GM18907 (cell line): Measurements from ENCODE around the gene LIPA.
"Not testable (repeated sequence)": the region's sequence is repeated elsewhere in the genome, so short reads cannot be mapped to it uniquely, and the experiment has no call there.

Experiments used
- ATAC-seq: cut with Tn5 transposase; IDR thresholded peaks from one replicate; pipeline ENCODE4 v1.9.1; 2021; ENCODE audit warnings: mild to moderate bottlenecking, moderate library complexity; ENCODE audit not compliant: unreplicated experiment

LIPA gene

DNA sequence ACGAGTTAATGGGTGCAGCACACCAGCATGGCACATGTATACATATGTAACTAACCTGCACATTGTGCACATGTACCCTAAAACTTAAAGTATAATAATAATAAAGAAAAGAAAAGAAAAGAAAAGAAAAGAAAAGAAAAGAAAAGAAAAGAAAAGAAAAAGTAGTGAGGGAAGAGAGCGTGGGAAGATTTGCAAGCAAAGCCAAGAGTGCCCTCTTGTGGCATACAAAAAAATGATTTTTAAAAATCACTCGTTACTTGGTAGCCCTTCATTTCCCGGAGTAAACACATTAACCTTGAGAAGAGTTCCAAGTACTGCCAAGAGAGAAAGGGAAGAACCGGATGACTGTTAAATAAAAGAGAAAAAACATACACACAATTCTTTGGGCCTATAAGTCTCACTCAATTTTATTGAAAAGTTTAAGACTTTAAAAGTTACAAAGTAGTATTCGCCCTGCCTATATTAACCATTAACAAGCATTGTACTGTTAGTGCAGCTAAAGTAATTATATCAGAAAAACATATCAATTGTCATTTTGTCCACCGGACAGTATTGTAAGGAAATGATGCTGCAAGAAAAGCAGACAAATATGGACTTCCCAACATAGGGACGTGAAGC, 38.3 kb downstream of the LIPA start:
- no peak for ATAC-seq

DNA sequence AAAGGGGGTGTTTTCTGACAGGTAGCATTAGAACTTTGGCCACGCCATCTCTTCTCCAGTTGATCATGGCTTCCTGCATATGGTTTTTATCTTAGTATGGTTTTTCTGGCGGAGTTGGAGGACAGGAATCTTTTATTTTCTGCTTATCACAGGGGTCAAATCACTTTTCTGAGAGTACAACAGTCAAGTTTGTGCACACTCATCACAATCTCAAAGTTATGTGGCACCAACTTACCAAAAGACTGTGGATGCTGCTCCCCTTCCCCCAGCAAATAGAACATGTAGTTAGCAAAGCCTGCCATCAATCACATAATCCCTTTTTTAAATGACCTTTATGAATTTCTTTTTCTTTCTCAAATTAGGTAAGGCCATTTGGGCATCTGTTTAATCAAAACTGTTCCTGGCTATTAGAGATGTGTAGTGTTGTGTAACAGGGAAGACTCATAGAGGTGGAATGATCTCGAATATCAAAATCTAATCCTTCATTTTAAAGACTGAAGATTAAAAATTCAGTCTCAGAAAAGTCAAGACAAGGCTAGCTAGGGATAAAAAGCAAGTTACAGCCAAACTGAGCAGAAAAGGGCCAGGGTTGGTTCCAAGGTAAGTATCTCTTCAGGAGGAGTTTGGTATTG, 40.7 kb downstream of the LIPA start:
- ATAC-seq = no peak

DNA sequence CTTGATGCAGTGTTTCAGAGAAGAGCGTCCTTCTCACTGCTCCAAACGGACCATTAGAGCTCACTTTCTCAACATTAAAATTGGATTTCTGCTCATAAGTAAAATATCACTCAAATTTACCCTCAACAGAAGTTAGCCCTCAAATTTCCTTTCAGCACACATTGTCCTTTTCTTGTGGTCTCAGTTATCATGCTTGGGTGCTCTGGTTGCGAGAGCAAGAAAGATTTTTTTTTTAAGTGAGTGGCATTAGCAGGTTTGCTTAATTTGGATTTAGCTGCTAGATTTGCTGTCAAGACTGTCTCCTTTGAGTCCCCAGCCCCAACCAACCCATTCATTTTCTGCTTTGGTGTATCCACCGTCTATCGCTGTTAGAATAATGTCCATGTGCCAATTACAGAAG, 41.9 kb downstream of the LIPA start:
- ATAC-seq = no peak

DNA sequence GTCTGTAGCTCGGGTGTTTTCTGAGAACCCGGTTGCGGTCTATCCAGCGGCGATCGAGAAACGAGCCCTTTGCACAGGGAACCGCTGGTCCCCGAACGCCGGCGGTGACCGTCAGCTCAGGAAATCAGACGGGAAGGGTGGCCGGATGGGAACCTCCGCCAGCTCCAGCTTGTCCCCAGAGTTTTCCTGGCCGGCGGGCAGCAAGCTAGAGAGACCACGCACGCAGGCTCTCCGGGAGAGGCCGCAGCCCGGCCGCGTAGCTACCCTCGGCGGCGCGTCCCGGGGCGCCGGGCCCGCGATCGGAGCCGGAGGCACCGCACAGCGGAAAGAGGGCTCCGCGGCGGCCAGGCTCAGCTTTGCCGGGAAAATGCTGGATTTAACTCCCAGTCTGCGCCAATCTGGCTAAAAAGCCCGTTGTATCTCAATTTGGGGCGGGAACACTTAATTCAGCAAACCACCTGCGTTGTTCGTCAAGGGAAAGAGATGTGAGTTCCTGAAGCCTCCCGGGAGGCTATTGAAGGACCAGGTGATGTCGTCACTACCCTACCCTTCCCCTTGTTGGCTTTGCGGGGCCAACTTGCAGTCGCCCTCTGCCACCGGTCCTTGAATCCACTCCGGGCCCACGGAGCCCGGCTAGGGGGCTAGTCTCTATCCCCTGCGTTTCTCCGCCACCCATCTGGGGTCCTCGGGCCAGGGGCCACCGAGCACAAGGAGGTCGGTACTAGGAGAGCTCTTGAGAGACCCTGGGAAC, 43.6 kb downstream of the LIPA start:
- no peak for ATAC-seq

DNA sequence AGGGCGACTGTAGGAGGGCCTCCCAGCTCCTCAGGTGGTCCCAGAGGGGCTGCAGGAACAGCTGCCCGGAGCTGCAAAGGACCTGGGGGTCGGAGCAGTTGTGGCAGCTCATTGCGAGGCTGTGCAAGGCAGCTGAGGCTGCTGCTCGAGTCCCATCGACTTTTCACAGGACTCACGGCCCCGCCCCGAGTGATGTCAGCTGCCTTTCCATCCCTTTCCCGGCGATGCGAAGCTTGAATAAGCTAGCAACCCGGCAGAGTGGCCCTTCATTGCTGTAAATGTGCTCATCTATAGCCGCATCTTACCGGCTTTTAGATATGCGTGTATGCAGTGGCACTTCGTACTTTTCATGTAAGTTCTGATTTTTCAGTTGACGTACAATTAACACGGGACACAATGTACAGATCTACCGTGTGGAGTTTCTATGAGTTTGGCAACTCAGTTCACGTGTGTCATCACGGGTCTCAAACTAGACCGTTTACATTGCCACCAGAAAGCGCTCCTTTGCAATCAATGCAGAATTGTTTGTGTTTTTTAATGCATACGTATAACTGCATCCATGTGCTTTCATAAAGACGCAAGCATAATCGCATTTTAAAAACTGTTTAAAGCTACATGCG, 44.3 kb downstream of the LIPA start, which contains the start of gene CH25H:
Gene CH25H, minus strand, starts transcription at position 137 of the 620 bp plus-strand sequence. Its CDS starts 25 bp downstream, at position 112.
- no peak for ATAC-seq

DNA sequence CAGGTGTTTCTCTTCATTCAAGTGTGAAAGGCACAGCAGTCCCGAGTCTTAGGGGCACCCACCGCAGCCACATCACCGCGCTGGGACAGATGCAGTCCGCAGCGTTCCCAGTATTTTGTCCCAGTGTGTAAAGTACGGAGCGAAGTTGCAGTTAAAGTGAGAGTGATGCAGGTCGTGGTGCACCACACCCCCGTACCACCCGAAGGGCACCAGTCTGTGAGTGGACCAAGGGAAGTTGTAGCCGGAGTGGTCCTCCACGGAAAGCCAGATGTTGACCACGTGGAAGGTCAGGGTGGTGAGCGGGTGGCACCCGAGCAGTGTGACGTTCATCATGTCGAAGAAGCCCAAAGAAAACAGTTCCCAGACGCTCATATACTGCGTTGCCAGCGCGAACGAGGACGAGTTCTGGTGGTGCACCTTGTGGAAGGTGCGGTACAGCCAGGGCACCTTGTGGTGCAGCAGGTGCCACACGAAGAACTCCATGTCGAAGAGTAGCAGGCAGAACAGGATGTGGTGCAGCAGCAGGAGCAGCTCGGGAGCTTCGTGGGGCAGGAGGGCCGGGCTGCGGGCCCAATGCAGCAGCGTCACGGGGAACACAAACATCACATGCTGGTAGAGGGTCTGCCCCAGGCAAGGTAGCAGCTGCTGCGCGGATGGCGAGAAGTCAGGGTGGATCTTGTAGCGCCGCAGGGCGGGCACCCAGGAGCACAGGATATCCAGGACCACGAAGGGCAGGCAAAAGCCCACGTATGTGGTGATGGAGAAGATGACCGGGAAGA, 45.0 kb downstream of the LIPA start:
- ATAC-seq = no peak

DNA sequence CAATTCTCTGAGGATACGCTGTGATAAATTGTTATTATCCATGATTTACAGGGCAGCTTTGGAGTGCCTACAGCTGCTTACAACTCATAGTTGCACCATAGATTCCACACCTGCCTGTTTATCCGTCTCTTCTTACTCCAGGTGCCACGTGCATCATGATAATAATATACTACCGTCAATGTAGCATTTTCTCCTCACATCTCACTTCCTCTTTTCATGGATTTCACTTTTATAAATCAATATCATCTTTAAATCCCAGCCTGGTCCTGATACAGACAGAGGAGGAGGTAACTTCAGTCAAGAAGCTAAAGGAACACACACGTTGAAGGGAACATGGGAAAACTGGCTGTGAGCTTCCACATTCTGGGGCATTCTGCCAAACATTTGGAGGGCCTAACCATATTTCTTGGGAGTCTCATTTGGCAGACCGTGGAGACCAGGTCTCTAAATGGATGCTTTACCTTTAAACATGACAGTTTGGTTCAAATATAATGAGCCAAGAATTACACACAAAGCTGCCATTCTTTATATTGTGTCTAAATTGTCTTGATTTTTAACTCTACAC, 46.9 kb downstream of the LIPA start:
- no peak for ATAC-seq

DNA sequence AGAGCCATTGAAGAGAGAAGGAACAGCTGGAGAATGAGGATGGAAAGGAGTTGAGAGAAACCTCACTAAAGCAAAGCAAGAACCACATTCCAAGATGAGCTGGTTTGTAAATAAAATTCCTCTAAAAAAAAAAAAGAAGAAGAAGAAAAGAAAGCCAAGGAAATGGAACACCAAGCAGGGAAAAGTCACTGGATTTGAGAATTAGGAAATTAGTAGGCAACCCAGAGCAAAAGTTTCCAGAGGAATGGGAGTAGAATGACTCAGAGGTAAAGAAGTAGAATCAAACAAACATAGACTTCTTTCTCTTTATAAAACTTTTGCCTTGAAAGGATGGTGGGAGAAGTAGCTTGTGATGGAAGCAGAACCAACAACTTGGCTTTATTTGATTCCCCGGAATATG, 48.3 kb downstream of the LIPA start:
- no peak for ATAC-seq

DNA sequence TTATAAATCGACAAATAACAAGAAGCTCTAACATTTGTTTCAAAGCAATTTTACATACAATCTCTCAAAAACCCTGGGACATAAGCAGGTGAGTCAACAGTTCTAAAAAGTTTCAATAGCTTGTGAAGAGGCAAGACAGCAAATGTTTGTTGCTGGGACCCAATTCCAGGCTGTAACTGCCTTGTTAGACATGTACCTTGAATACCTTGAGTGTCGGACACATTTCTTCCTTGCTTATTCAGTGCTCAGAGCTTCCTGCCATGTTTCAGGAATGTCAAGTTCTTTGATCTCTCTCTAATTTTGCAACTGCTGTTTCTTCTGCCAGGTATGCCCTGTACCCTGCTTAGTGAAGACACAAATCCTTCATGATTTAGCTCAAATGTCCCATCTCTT, 49.5 kb downstream of the LIPA start:
- ATAC-seq = no peak

DNA sequence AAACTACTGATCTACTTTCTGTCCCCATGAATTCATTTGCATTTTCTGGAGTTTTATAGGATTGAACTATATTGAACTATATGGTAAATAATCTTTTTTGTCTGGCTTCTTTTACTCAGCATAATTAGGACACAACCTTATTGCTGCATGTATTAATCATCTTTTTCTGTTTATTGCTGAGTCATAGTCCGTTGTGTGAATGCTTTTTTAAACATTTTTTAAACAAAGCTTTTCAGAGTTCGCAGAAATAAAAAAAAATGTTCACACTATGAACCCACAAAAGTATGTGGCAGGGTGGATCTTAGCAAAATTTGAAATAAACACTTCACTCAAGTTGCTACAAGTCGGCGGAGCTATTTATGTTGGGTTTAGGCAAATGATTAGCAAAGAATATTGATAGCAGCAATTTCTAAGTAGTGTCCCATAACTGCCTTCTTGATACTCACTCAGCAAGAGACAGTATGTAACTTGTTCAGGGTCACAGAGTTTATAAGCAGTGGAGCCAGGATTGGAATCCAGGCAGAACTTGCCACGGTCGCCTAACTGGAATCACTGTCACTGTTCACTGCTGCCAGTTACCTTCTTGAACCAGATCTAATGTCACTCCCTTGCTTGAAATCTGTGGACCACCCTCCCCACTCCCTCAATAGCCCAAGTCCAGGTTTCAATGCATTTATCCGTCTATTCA, 50.1 kb downstream of the LIPA start:
- ATAC-seq = no peak

DNA sequence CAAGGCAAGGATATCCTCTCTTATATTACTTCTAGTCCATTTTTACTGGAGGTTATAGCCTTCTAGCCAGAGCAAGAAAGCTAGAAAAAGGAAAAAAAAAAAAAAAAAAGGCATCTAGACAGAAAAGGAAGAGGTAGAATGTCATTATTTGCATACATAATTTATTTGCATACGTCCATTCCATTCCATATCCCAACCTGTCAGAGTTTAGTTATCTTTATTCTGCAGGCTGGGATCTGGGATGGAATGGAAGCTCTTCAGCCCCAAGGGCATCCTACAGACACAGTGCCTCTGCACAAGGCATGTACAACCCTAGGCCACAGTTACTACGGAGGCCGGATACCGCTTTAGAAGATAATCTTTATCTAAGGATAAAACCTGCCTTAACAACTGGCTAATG, 54.1 kb downstream of the LIPA start:
- no peak for ATAC-seq

DNA sequence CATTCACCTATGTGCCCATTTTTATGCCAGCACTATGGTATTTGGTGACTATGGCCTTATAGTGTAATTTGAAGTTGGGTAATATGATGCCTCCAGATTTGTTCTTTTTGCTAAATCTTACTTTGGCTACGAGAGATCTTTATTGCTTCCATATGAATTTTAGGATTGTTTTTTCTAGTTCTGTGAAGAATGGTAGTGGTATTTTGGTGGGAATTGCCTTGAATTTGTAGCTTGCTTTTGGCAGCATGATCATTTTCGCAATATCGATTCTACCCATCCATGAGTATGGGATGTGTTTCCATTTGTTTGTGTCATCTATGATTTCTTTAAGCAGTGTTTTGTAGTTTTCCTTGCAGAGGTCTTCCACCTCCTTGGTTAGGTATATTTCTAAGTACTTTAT, 60.3 kb downstream of the LIPA start:
- ATAC-seq = not testable (repeated sequence)

DNA sequence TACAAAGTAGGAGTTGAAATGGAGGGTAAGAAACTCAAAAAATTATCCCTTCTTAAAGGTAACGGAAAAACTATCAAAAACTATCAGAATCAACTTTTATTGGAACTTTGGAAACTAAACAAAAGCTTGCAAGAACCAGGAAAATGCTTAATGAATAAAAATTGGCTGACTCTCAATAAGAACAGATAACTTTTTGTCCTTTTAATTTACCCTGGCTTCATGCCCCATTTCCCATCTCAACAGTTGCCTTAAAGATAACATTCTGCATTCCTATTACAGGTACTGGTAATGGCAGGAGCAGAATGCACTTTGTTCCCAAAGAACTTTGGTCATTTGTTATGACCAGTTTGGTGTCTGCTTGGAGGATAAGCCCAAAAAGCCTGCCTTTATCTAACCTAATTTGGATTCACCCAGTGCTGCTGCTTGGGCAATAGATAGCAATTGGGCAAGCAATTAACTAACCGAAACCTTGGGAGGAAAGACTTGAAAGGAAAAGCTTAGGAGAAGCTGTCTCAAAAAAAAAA, 62.3 kb downstream of the LIPA start:
- ATAC-seq = no peak

DNA sequence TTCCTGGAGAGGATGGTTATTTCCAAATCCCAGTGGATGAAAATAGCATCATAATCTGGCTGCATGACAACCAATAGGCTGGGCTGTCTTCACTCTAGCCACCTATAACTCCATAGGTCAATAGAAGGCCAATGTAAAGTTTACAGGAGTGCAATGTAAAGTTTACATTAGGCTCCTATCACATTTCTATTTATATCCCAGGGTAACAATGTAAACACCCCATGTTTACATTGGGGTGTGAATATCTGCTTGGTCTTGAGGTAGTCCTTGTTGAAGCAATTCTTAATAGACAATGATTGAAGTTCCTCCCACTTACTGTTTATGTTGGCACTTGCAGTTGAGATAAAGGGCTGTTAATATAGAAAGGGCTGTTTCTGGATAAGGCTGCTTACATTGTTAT, 65.9 kb downstream of the LIPA start:
- ATAC-seq = no peak

DNA sequence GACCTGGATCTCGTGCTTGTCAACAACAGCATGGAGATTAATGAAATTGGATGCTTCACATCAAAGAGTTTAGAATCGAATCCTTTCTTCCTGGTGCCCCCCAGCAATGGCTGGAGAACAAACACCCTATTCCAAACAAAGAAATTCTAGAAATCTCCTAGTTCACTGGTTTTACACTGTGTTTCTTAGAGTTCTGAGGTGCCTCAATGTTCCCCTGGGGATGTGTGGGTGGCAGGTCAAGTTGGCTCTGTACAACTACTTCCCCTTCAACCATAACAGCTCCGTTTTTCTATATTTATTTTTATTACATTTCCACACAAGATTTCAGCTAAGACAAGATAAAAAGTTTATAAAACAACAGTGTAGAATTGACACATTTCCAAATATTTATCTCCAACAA, 66.9 kb downstream of the LIPA start:
- ATAC-seq = no peak

DNA sequence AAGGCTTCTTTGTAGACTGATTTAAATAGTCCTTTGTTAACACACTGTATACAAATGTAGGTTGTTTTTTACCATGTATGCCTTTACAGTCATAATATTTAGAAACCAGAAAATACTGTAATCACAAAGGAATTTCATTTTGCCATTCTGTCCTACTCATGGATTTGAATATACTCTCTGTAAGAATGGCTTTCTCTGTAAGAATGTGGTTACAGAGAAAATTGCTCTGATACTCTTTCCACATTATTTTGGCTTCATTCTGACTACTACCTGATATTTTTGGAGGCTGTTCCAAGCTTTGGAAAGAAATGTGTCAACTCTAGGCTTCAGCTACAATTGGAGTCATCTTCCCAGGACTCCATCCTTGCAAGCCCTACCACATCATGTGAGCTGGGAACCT, 68.0 kb downstream of the LIPA start:
- no peak for ATAC-seq

DNA sequence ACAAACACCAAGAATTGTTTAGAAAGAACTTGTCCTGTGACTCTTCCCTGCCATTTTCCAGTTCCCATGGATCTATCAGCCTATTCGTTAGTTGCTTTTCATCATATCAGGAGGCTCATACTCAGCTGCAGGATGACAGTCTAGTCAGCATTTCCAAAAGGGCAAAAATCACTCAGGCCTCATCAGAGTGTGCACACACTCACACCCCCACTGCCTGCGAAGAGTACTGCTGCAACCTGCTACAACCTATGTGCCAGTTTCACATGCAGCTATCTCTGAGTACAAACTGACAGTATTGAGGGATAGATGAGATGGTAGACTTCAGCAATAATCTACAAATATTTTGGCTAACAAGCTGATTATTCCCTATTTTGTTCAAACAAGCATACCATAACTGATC, 68.7 kb downstream of the LIPA start:
- no peak for ATAC-seq

DNA sequence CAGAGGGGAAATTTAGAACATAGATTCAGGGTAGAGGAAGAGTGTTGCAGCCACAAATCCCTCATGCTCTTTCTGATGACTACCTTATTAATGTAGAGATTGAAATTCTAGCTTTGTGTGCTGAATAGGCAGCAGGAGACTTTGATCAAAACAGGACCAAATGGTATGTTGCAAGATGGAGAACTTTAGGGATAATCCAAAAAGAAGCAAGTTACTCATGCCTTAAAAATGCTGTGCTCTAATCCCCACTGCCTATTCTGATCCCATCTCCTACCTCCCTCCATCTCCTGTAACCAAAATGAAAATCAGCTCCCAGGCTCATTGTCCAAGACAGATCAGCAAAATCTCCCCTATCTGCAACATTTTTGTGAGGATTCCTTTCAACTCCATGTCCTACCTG, 75.8 kb downstream of the LIPA start:
- no peak for ATAC-seq

DNA sequence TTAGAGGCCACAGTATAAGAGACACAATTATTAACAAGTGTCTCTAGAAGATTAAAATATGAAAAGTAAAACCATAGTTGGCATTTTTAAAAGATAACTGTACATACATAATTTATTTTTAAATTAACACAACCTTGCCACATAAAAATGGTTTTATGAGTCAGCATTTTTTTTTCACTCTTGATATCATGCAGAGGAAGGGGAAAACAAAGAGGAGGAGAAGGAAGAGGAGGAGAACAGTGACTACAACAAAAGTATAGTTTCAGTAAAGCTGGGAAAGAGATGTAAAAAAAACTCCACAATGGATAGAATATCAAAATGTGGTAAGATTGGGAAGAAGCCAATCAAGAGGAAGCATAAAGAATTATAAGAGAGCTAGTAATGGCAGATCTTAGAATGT, 78.5 kb downstream of the LIPA start:
- no peak for ATAC-seq

DNA sequence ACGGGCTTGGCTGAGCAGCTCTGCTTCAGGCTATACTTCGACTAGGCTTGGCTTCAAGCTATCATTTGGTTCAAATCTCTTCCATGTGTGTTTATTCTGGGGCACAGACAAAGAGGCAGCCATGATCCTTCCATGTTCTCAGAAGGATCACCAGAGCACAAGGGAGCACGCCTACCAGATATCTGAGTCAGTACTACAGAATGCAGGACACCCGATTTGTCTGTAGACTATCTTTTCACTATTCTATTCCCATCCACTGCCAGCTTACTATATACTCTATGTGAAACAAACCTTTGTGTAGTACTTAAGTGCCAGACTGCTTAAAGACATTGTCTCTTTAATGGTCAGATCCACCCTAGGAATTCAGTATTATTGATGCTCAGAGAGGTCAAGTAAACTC, 79.6 kb downstream of the LIPA start:
- ATAC-seq = no peak
